ENCODE measurements around the gene ZNF136.

- no peak for TF ChIP-seq REST (IDR thresholded peaks at IDR 0.05; ENCODE audit: insufficient read depth in 1 of 2, low read depth in 2 of 2, low read length in 2 of 2)
- no peak for TF ChIP-seq FOXP2 (optimal IDR thresholded peaks at IDR 0.05; ENCODE audit: borderline replicate concordance, extremely low read depth, extremely low read length, insufficient read depth)
- no peak for TF ChIP-seq POLR2AphosphoS5 (IDR thresholded peaks at IDR 0.05; ENCODE audit: low read depth, low read length)
Measured at GRCh38 chr19:12217332-12217731, 54.4 kb downstream of the ZNF136 start.

All from PFSK-1 (cell line).